GM12865 (cell line): ENCODE data around the gene PTGES2.

Experiments used
- DNase-seq: peaks from one replicate; pipeline ENCODE4 v3.0.0; 2010; ENCODE audit warnings: low read depth
- H3K4me3 ChIP-seq: 2 replicates; pipeline ENCODE4 v1.5.1; 2011; ENCODE audit warnings: mild to moderate bottlenecking, low read depth, low read length, control low read depth
- CTCF ChIP-seq: IDR thresholded peaks from 2 replicates; pipeline ENCODE4 v1.5.1; 2011; ENCODE audit warnings: low read length, control low read depth, low read depth, inconsistent platforms; ENCODE audit not compliant: insufficient read depth; ENCODE audit errors: missing control alignments

Gene PTGES2

DNA sequence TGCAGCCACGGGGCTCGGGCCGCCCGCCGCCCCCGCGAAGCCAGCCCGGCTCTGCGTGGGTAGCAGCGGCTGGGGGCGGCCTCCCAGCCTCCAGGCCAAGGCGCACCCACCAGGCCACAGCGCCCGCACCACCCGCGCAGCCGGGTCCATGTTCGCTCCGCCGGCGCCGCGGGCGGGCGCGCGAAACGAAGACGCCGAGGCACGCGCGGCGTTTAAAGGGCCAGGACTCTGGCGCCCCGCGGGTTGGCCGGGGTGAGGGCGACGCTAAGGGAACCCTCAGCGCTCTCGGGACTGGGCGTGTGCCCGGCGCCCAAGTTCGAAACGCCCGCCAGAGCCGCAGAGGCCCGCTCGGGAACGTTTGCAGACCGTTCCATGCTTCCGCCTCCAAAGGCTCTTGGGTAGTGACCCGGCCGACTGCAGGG, at the start of gene PTGES2:
PTGES2 (minus strand) TSS at position 162 of the 422 bp plus-strand sequence; CDS start at position 150, 12 bp downstream.
- DNase-seq = peak; percentile 91
- H3K4me3 ChIP-seq = peak within 1 kb of the TSS; percentile 97
- TF ChIP-seq CTCF = no peak

- TF ChIP-seq CTCF = no peak
- no peak for DNase-seq
- no peak overlapping the region for H3K4me3 ChIP-seq
These were observed 48.2 kb upstream of the PTGES2 start for GRCh38 chr9:128175726-128176125.

DNA sequence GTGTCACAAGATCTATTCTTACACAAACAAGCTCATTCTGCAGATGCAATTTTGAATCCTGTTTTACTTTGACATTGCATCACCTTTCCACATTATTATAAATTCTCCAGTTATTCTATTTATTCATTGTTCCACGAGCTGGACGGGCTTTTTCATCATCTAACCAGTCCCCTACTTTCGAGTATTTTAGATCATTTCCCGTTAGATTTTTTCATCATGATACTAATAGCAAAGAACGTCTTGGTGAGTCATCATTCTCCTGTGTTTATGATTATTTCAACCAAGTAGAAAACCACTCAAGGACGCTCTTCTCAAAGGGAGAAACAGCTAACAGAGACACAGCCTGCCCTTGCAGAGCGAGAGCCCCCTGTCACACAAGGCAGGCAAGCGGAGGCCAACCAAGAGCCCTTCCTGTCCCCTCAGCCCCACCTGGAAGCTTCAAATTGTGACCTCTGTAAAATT, 47.6 kb upstream of the PTGES2 start:
- no peak overlapping the region for H3K4me3 ChIP-seq
- no peak for DNase-seq
- no peak for TF ChIP-seq CTCF

DNA sequence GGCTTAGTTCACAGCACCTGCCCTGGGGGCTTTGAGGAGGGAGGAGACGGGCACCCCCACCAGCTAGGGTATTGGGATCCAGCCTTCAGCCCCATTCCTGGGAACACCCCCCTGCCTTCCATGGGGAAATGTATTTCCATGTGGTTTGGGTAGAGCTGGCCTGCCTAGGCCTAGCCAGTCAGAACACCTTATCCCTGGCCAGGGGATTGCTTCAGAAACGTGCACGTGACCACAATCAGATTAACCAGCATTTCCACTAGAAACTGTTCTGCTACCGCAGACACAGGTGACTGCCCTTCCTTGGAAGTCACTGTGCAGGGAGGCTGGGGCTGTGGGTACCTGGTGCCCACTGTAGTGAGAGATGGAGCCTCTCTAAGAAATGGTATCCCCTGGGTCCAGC, 46.5 kb upstream of the PTGES2 start:
- DNase-seq = no peak
- no peak overlapping the region for H3K4me3 ChIP-seq
- TF ChIP-seq CTCF = no peak

DNA sequence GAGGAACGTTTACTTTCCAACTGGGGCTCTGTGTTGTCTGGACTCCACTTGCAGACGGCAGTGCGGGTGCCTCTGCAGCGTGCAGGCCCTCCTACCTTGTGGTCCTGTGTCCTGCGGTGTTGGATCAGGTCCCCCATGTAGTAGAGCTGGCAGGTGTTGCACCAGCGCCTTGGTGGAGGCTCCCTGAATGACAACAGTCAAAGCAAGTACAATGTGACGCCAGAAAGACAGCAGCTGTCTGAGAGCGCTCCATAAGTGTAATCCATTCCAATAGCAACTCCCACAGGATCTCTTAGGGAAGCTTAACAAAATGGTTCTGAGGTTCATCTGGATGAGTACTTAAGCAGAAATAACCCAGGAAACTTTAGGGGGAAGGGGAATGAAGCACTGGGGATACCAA, 42.4 kb upstream of the PTGES2 start:
- no peak overlapping the region for H3K4me3 ChIP-seq
- DNase-seq = no peak
- TF ChIP-seq CTCF = no peak

DNA sequence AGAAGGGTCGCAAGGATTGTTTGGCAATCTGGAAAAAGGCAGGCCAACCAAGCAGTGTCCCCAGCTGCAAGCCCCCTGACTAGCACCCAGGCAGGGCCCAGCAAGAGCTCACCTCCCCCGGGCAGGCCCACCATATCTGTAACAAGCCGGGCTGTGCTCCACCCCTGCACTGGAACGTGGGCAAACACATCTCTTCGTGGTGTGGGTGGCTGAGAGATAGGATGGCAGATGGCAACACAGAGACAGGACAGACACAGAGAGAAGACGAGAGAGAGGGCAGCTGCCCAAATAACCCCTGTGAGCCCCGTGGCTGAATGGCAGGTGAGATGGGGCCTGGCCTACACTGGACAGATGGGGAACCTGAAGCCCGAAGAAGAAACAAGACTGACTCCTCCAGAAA, 42.0 kb upstream of the PTGES2 start:
- no peak for TF ChIP-seq CTCF
- H3K4me3 ChIP-seq = no peak overlapping the region
- DNase-seq = no peak

- no peak for DNase-seq
- TF ChIP-seq CTCF = no peak
- no peak overlapping the region for H3K4me3 ChIP-seq
These were observed 41.3 kb upstream of the PTGES2 start for GRCh38 chr9:128168731-128169308.
